Sigmoid colon (tissue), 4 donors: Measurements from ENCODE around the gene TMEM114.

Source experiments
- POLR2A ChIP-seq, 2 donors: fragments of 450-650 bp; IDR thresholded peaks; one replicate each; pipeline ENCODE4 v1.6.1; 2016; ENCODE audit warnings: antibody characterized with exemption in 2 of 2, mild to moderate bottlenecking in 2 of 2, moderate library complexity in 2 of 2
- POLR2AphosphoS5 ChIP-seq, 4 donors: sonication (generic); formaldehyde crosslinking; IDR thresholded peaks; one replicate each; pipeline ENCODE4 v1.6.1; 2017; ENCODE audit warnings: antibody characterized with exemption in 4 of 4
- TF ChIP-seq, protein P1 (sequence below), 4 experiments: fragments of 450-650 bp in 3 of 4; fragments of 200-600 bp in 1 of 4; IDR thresholded peaks; one replicate each; pipeline ENCODE4 v1.5.1; 2016 to 2019; ENCODE audit warnings: antibody characterized with exemption in 4 of 4, mild to moderate bottlenecking in 3 of 4, moderate library complexity in 2 of 4

DNA sequence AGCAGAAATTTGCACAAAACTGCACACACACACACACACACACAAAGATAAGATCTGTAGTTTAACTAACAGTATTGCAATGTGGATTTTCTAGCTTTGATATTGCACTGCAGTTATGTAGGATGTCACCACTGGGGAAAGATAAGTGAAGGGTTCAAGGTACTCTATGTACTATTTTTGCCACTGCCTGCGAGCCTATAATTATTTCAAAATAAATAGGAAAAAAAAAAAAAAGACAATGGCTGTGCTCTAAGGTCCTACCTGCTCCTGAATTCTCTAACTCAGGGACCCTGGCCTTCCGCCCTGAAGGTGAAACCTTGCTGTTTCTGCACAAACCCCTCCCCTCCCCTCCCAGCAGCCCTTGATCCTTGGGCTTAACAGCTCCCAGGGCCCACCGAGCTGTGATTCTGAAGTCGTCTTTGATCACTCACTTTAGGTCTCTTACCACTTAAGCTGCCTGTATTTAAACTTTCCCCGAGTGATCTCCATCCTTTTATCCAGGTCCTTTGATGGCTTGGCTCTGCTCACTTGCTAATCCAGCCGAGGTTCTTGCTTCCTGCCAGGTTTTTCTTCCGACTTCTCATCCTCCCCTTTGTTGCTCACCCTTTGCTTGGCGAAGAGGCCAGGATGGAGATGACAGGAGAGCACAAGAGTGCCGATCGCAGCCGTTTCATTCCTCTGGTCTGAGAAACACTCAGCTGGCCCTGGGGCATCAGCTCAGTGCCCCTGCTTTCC is 37.7 kb downstream of the TMEM114 start:
- TF ChIP-seq, protein P1, sequence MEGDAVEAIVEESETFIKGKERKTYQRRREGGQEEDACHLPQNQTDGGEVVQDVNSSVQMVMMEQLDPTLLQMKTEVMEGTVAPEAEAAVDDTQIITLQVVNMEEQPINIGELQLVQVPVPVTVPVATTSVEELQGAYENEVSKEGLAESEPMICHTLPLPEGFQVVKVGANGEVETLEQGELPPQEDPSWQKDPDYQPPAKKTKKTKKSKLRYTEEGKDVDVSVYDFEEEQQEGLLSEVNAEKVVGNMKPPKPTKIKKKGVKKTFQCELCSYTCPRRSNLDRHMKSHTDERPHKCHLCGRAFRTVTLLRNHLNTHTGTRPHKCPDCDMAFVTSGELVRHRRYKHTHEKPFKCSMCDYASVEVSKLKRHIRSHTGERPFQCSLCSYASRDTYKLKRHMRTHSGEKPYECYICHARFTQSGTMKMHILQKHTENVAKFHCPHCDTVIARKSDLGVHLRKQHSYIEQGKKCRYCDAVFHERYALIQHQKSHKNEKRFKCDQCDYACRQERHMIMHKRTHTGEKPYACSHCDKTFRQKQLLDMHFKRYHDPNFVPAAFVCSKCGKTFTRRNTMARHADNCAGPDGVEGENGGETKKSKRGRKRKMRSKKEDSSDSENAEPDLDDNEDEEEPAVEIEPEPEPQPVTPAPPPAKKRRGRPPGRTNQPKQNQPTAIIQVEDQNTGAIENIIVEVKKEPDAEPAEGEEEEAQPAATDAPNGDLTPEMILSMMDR (IDR thresholded peaks at IDR 0.05), result no peak
- no peak for TF ChIP-seq POLR2A (IDR thresholded peaks at IDR 0.05)
- TF ChIP-seq POLR2AphosphoS5 (IDR thresholded peaks at IDR 0.05), result no peak
